NCI-H748 treated with DMSO at 0.1 percent for 48 hours (cell line): Measurements from ENCODE around the gene ARHGEF19.
"Not testable (repeated sequence)": the region's sequence is repeated elsewhere in the genome, so short reads cannot be mapped to it uniquely, and the experiment has no call there.

Experiments used
- DNase-seq: peaks from one replicate; lab custom pipeline; 2025; lab: John Stamatoyannopoulos, UW

The ARHGEF19 gene

DNA sequence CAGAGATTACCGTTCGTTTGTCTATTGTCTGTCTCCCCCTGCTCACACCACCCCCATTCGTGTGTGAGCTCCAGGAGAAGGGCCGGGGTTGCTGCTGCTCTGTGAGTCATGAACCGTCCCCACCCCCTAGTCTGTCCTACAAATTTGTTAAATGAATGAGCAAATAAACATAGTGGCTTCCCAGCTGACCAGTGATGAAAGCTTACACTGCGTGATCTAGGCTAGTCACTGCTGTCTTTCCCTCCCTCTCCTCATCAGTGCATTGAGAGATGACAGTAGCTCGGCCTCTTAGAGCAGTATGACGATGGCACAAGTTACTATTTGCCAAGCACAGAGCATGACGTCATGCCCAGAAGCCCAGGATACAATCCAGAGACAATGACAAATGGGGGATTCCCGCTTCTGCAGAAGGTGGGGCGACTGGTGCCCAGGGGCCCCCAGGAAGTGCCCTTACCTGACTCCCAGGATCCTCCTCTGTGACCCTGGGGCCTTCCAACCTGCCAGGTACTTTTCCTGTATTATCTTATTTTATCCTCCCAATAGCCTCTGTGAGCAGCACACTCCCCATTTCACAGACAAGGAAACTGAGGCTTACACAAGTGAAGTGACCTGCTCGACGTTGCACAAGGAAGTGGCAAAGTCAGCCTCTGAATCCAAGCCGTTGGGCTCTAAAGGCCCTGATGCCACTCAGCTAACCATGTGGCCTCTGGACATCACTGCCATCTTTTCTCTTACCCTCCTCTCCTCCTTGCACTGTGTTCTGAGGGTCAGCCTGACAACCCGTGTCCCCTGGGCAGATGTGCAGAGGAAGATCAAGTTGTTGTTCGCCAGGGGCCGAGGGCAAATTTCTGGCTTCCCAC lies 48.0 kb downstream of the ARHGEF19 start:
- DNase-seq, result peak; percentile 74

DNA sequence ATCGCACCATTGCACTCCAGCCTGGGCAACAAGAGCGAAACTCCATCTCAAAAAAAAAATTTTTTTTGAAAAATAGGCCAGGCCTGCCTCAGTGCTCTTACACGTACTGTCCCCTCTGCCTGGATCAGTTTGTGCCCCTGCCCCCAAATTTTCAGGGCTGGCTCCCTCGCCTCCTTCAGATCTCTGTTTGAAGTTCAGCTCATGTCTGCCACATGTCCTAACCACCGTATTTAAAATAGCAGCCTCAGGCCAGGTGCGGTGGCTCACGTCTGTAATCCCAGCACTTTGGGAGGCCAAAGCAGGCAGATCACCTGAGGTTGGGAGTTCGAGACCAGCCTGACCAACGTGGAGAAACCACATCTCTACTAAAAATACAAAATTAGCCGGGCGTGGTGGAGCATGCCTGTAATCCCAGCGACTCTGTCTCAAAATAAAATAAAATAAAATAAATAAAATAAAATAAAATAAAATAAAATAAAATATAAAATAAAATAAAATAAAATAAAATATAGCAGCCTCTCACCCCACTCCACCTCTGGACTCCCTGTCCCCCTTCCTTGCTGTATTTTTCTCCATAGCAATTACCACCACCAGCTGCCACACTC lies 48.7 kb downstream of the ARHGEF19 start:
- DNase-seq, result not testable (repeated sequence)

- DNase-seq, result no peak
Measured at GRCh38 chr1:16162163-16162822, 50.2 kb downstream of the ARHGEF19 start.

GRCh38 chr1:16161717-16162116 lies 50.7 kb downstream of the ARHGEF19 start:
- no peak for DNase-seq

GRCh38 chr1:16158993-16159831 lies 53.2 kb downstream of the ARHGEF19 start:
- no peak for DNase-seq

- DNase-seq, result no peak
Measured at GRCh38 chr1:16158025-16158424, 54.4 kb downstream of the ARHGEF19 start.

DNA sequence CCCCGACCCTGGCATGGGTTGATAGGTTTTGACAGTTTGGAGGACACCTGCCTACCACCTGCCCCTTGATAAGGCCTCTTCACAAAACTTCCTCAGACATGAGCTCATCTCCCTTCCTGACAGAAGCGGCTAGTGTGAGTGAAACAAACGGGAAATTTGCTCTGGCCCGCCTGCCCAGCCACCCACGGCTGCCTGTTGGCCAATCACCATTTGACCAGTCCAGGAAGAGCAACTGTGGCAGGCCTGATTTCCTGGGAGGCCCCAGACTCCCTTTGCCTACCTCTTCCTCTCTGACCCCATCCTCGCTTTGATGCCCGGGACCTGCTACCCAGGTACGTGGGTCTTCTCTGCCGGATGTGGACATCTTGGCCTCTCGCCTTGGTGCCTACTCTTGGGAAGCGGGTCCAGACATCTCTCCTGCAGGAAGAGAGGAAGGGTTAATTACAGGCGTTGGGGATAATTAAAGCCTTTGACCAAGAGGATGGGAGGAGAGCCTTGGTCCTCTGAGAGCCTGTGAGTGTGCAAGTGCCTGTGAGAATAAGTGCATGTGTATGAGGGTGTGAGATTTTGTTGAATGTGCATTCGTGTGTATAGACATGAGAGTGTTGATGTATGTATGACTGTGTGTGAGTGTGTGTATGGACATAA lies 55.5 kb downstream of the ARHGEF19 start:
- no peak for DNase-seq

DNA sequence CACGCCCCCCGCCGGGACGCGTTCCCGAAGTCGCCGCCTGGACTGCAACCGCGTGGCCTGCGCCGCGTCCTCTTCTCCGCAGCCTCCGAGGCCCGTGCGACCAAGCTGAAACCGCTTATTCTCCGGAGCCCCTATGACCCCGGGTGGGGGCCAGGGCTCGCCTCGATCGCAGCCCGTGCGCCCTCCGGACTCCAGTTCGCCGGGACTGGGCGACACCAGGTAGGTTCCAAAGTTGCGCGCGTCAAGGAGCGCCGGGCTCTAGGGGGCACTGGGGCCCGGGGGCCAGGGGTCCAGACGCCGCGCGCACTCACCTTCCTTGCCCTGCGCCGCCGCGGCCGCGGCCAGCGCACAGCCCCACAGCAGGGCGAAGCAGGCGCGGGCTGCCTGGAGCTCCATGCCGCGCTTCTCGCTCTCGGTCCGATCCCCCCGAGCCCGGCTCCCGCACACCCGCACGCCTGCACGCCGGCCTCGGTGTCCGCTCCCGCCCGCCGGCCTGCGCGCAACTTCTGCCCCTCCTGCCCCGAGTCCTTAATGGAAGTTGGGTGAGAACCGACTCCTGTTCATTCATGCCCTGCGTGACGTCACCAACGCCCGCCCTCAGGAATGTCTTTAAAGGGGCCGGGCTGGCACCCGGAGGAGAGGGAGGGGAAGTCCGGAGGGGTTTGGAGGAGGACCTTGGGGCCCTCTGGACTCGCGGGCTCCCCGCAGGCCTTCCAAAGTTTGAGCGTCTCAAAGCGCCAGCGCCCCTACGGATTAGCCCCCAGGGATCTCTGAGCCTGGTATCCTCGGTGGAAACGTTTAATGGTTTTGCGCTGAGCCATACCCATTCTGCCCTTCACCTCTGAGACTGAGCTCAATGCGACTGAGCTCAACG lies 56.7 kb downstream of the ARHGEF19 start, which contains the start of gene EPHA2:
EPHA2 (minus strand) TSS at position 533 of the 874 bp plus-strand sequence; CDS start at position 396, 137 bp downstream.
- DNase-seq, result no peak

GRCh38 chr1:16153999-16154673 lies 58.3 kb downstream of the ARHGEF19 start:
- DNase-seq, result no peak

- DNase-seq, result no peak
Measured at GRCh38 chr1:16153096-16153998, 59.1 kb downstream of the ARHGEF19 start.

DNA sequence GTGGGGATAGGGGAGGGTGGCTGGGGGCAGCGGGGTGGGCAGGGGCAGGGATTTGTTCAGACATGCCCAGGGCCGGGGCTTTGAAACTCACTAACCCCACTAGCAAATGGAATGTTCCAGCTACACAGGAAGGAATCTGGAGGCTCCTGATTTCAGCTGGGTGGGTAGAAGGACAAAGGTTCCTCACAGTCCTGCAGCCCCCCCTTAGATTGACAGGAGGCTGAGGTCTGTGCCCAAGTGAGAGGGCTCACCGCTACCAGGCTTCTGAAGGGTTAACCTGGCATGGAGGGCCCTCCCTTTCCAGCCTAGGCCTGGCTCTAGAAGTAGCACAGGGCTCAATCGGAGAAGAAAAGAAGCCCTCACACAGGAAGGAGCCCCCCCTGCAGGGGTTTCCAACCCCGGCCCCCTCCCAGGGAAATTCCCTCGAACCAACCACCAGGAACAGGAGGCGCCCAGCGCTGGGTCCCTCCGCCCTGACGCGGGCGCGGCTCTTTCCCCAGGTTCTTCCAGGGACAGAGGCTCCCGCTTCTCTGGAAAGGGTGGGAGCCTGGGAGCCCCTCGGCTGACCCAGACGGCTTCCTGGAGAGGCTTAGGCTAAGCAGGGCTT lies 59.9 kb downstream of the ARHGEF19 start:
- DNase-seq, result no peak

DNA sequence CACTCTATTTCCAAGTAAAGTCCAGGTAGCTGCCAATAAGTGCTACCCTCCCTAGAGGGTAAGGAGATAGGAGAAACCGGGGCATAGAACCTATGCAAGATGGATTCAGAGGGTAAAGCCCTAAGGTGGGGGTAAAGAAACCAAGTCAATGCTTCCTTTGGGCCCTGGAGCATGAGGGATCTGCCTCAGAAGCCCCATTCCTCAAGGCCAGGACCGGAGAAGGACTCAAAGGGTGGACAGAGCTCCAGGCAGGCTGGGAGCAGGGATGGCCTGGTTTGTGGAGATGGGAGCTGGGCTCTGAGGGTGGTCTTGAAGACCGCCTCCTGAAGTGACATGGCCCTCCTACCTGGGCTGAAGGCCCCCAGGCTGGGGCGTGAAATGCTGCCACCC lies 60.5 kb downstream of the ARHGEF19 start:
- no peak for DNase-seq

GRCh38 chr1:16151196-16151994 lies 61.1 kb downstream of the ARHGEF19 start:
- DNase-seq, result no peak

DNA sequence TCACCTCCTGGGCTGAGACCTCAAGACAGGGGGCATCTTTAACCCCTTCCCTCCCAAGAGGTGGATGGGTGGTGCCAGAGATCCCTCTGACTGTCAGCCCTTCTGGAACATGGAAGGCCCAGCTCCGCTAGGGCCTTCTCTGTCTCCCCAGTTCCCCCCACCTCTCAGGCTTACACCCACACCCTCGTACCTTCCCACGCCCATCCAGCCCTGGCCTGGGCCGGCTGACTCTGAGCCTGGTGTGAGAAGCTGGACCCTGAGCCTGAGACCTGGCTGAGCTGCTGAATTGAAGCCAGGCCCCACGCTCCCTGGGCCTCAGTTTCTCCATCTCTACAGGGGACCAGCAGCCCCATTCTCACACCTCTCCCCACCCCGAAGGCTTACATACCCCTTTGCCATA lies 61.9 kb downstream of the ARHGEF19 start:
- no peak for DNase-seq

- no peak for DNase-seq
Measured at GRCh38 chr1:16149702-16150488, 62.6 kb downstream of the ARHGEF19 start.

GRCh38 chr1:16149146-16149545 lies 63.3 kb downstream of the ARHGEF19 start:
- DNase-seq, result no peak
